ENCODE measurements around the gene ARHGAP10. TPM values are rescaled to one million over a fixed set of nuclear protein-coding genes. Genes with fewer than 3 reads are reported as not detected.

The ARHGAP10 gene
- total RNA-seq, 1 experiment from 2014 or later, result 9.0 TPM

DNA sequence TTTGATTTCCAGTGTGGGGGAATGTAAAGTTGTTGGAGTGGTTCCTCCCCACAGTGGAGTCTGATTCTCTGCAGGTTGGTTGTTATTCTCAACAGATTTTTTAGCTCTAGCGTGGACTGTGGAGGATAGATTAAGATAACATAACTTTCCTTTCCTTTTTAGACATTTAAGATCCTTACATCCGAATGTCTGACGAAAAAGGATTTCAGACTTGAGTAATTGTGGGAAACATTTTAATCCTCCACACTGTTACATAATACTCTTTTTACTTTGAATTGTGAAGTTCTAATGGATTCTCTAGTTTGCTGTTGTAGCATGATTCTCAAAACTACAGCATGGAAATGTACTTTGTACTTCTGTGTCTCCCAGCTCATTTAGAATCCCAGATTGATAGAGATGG, 107.8 kb downstream of the ARHGAP10 start:
- no peak for DNase-seq
- POLR2A ChIA-PET (ENCODE audit: unreplicated experiment), result no interaction called here
- intact Hi-C loops (cut with micrococcal nuclease), result loop anchor here (10.0 kb wide), 1 partner anchor 55 kb away; no protein-coding TSS in a partner anchor
- H3K4me3 ChIP-seq (ENCODE audit: low read length), result no peak overlapping the region
- no peak for TF ChIP-seq EZH2phosphoT487 (IDR thresholded peaks at IDR 0.05; ENCODE audit: borderline replicate concordance, low read length)
- TF ChIP-seq EZH2 (IDR thresholded peaks at IDR 0.05; ENCODE audit: low read length, unreplicated experiment), result no peak
- TF ChIP-seq, protein P1, sequence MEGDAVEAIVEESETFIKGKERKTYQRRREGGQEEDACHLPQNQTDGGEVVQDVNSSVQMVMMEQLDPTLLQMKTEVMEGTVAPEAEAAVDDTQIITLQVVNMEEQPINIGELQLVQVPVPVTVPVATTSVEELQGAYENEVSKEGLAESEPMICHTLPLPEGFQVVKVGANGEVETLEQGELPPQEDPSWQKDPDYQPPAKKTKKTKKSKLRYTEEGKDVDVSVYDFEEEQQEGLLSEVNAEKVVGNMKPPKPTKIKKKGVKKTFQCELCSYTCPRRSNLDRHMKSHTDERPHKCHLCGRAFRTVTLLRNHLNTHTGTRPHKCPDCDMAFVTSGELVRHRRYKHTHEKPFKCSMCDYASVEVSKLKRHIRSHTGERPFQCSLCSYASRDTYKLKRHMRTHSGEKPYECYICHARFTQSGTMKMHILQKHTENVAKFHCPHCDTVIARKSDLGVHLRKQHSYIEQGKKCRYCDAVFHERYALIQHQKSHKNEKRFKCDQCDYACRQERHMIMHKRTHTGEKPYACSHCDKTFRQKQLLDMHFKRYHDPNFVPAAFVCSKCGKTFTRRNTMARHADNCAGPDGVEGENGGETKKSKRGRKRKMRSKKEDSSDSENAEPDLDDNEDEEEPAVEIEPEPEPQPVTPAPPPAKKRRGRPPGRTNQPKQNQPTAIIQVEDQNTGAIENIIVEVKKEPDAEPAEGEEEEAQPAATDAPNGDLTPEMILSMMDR (conservative IDR thresholded peaks at IDR 0.05; ENCODE audit: low read depth, low read length), result no peak
- no peak for ATAC-seq
- H3K9me2 ChIP-seq (replicated peaks; ENCODE audit: low read length), result no peaks in the 10 kb centered on the region
- H2AFZ ChIP-seq (ENCODE audit: low read length), result no peak overlapping the region
- H3K36me3 ChIP-seq (ENCODE audit: low read depth, low read length), result no peaks in the 10 kb centered on the region
- no peaks in the 10 kb centered on the region for H3K9me3 ChIP-seq (ENCODE audit: low read length)
- no peaks in the 10 kb centered on the region for H3K27me3 ChIP-seq (ENCODE audit: low read length)
- no TSS peak for BruUV-seq (replicated peaks)
- CTCF ChIA-PET, result interaction anchor here (0.7 kb wide), 1 partner anchor 27 kb away, joined by 3 read pairs; no protein-coding TSS in a partner anchor
- H3K4me2 ChIP-seq (ENCODE audit: low read length), result no peak overlapping the region
- H3K9ac ChIP-seq (ENCODE audit: low read length), result no peak overlapping the region
- no peaks in the 10 kb centered on the region for H3K79me2 ChIP-seq (ENCODE audit: low read length)
- H3K27ac ChIP-seq (ENCODE audit: low read length), result no peak overlapping the region
- no peaks in the 10 kb centered on the region for H4K20me1 ChIP-seq (ENCODE audit: low read length)
- no peaks in the 10 kb centered on the region for H3K4me1 ChIP-seq (ENCODE audit: insufficient read depth, low read length)
- no peaks in the 10 kb centered on the region for H3F3A ChIP-seq (ENCODE audit: low read length, unreplicated experiment)

DNA sequence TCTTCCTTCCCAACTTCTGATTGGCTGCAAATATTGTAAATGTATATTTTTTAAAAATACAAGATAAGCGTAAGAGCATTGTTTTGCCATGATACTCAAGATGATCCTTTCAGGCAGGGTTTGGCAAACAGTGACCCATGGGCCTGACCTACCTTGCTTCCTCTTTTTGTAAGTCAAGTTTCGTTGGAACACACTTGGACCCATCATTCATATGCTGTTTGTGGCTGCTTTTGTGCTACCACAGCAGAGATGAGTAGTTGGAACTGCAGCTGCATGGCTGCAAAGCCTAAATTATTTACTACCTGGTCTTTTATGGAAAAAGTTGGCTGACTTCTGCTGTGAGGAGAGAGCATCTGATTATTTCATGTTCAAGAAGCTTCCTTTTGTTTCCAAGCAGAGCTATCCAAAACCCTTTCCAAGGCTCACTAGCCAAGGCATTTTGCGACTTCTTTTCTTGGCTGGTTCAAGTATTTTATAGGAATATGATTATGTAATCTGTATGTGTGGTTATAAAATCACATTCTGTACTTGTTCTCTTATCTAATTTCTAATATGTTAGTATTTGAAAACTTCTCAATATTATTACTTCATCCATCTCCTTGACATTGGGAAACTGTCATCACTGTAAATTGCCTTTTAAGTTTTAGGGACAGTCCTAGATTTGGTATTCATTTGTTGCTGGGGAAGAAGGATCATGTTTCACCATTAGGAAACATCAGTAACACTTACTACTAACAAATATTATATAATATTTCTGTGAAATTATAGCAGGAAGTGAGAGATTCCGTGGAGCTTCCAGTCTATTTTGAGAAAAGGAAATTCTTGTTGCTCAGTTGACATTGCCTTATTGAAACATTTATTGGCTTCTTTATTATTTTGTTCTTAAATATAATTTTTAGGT, 109.2 kb downstream of the ARHGAP10 start:
- Histone ChIP-seq H3K4me1 (ENCODE audit: insufficient read depth, low read length) (no peaks in the 10 kb centered on the region), H3K9ac (ENCODE audit: low read length) (no peak overlapping the region), H3K9me3 (ENCODE audit: low read length) (no peaks in the 10 kb centered on the region), H3K27me3 (ENCODE audit: low read length) (no peaks in the 10 kb centered on the region), H3K27ac (ENCODE audit: low read length) (no peak overlapping the region), H3F3A (ENCODE audit: low read length, unreplicated experiment) (no peaks in the 10 kb centered on the region), H4K20me1 (ENCODE audit: low read length) (no peaks in the 10 kb centered on the region), H2AFZ (ENCODE audit: low read length) (no peak overlapping the region), H3K9me2 (replicated peaks; ENCODE audit: low read length) (no peaks in the 10 kb centered on the region), H3K4me2 (ENCODE audit: low read length) (no peak overlapping the region), H3K79me2 (ENCODE audit: low read length) (no peaks in the 10 kb centered on the region), H3K4me3 (ENCODE audit: low read length) (no peak overlapping the region), H3K36me3 (ENCODE audit: low read depth, low read length) (no peaks in the 10 kb centered on the region)
- no peak for DNase-seq
- intact Hi-C loops (cut with micrococcal nuclease), result no loop called here
- no TSS peak for BruUV-seq (replicated peaks)
- ATAC-seq, result no peak
- ChIA-PET CTCF (no interaction called here), POLR2A (ENCODE audit: unreplicated experiment) (no interaction called here)
- no peak for TF ChIP-seq EZH2 (IDR thresholded peaks at IDR 0.05; ENCODE audit: low read length, unreplicated experiment)
- TF ChIP-seq, protein P1 (conservative IDR thresholded peaks at IDR 0.05; ENCODE audit: low read depth, low read length), result no peak
- no peak for TF ChIP-seq EZH2phosphoT487 (IDR thresholded peaks at IDR 0.05; ENCODE audit: borderline replicate concordance, low read length)

DNA sequence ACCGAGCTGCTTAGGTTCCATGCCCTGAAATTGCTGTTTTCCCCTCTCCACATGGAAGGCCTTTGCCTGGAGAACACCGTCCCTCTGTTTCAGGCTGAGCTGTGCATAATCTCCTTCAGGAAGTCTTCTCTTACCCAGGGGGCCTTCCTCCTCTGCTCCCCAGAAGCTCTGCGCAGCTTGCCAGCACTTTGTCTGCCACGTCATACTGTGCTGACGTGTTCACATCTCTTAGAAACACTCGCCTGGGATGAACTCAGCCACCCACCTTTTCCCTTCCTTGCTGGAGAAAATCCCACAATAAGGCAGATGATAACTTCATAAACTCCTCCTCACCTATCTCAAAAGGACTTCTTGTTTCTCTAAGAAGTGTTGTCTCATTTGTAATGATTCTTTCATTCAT, 110.7 kb downstream of the ARHGAP10 start:
- no peaks in the 10 kb centered on the region for H3K36me3 ChIP-seq (ENCODE audit: low read depth, low read length)
- H3K4me3 ChIP-seq (ENCODE audit: low read length), result no peak overlapping the region
- POLR2A ChIA-PET (ENCODE audit: unreplicated experiment), result no interaction called here
- no peak for ATAC-seq
- H4K20me1 ChIP-seq (ENCODE audit: low read length), result no peaks in the 10 kb centered on the region
- H2AFZ ChIP-seq (ENCODE audit: low read length), result no peak overlapping the region
- H3K9me3 ChIP-seq (ENCODE audit: low read length), result no peaks in the 10 kb centered on the region
- no peak overlapping the region for H3K4me2 ChIP-seq (ENCODE audit: low read length)
- no peaks in the 10 kb centered on the region for H3K4me1 ChIP-seq (ENCODE audit: insufficient read depth, low read length)
- H3K9me2 ChIP-seq (replicated peaks; ENCODE audit: low read length), result no peaks in the 10 kb centered on the region
- no peak overlapping the region for H3K9ac ChIP-seq (ENCODE audit: low read length)
- CTCF ChIA-PET, result no interaction called here
- no peaks in the 10 kb centered on the region for H3F3A ChIP-seq (ENCODE audit: low read length, unreplicated experiment)
- TF ChIP-seq, protein P1 (conservative IDR thresholded peaks at IDR 0.05; ENCODE audit: low read depth, low read length), result no peak
- TF ChIP-seq EZH2phosphoT487 (IDR thresholded peaks at IDR 0.05; ENCODE audit: borderline replicate concordance, low read length), result no peak
- no peak for TF ChIP-seq EZH2 (IDR thresholded peaks at IDR 0.05; ENCODE audit: low read length, unreplicated experiment)
- DNase-seq, result no peak
- H3K27ac ChIP-seq (ENCODE audit: low read length), result no peak overlapping the region
- BruUV-seq (replicated peaks), result no TSS peak
- intact Hi-C loops (cut with micrococcal nuclease), result no loop called here
- no peaks in the 10 kb centered on the region for H3K27me3 ChIP-seq (ENCODE audit: low read length)
- no peaks in the 10 kb centered on the region for H3K79me2 ChIP-seq (ENCODE audit: low read length)
